GM21717 (cell line): ENCODE measurements around the gene NRP1.
A peak's percentile ranks its signal among the peaks of the same experiment; 100 is the strongest.
"Not testable (repeated sequence)": the region's sequence is repeated elsewhere in the genome, so short reads cannot be mapped to it uniquely, and the experiment has no call there.

Experiments
- ATAC-seq: cut with Tn5 transposase; IDR thresholded peaks from one replicate; pipeline ENCODE4 v1.9.1; 2021; ENCODE audit warnings: mild to moderate bottlenecking, moderate library complexity; ENCODE audit not compliant: unreplicated experiment

The NRP1 gene

GRCh38 chr10:33154590-33154989 lies 179.9 kb downstream of the NRP1 start:
- ATAC-seq = no peak

- no peak for ATAC-seq
Measured at GRCh38 chr10:33153968-33154327, 180.5 kb downstream of the NRP1 start.

DNA sequence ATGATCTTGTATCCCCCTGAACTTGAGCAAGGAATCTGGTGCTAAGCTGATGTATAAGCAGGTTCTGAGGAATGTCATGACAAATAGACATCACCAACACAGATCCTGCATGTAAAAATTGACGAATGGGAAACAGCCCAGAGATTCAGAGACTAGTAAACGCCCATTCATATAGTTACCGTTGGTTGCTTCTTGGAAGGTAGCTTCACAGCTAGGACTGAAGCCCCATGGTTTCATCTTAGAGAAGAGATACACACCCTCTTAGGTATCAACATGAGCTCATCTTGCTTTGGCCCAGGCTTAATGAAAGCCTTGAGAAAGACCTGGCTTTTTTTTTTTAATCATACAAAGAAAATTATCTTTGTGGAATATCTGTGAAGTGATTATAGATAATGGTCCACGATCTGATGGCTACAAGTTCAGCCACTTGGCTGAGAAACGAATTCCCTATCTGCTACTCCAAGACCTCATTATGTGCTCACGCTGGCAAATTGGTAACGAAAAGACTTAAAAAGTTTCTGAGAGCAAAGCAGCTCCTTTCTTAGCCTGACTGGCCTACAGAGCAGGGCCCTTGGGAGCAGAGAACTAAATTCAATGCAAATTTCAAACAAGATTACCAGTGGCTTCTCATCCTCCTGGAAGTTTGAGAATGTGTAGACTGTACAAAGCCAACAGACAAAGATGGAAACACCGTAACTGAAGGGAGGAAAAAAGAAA lies 181.1 kb downstream of the NRP1 start:
- ATAC-seq = no peak

GRCh38 chr10:33152750-33153149 lies 181.7 kb downstream of the NRP1 start:
- no peak for ATAC-seq

- ATAC-seq = no peak
Measured at GRCh38 chr10:33152146-33152545, 182.3 kb downstream of the NRP1 start.

GRCh38 chr10:33151344-33151864 lies 183.1 kb downstream of the NRP1 start:
- no peak for ATAC-seq

DNA sequence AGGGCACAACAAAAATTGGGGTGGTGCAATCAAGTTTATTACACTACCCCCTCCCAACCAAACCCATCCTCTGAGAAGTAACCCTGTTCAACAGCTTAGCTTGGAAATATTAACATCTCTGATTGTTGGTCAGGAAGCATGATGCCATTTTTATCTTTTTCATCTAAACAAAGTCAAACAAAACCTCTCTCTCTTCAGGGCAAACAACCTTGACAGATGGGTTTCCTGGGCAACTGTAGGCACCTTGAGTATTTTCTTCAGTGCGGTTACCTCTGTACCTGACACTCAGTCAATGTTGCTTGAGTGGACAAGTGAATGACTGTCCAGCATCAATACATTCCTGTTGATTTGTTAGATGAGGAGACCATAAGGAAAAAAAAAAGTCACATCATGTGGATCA lies 183.6 kb downstream of the NRP1 start:
- ATAC-seq = no peak

GRCh38 chr10:33150146-33150545 lies 184.3 kb downstream of the NRP1 start:
- no peak for ATAC-seq

DNA sequence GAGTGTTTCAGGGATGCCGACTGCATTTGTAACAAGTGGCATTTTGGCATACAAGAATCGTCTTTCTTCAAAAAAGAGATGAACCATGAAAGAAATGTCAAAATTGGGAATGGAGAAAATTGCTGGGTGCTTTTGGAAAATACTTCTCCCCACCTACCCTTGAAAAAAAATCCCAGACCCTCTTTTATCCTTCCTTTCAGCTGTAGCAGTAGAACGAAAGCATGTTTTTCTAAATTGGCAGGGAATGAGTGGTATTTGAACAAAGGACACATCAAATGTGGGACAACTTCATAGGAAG lies 187.5 kb downstream of the NRP1 start:
- no peak for ATAC-seq

DNA sequence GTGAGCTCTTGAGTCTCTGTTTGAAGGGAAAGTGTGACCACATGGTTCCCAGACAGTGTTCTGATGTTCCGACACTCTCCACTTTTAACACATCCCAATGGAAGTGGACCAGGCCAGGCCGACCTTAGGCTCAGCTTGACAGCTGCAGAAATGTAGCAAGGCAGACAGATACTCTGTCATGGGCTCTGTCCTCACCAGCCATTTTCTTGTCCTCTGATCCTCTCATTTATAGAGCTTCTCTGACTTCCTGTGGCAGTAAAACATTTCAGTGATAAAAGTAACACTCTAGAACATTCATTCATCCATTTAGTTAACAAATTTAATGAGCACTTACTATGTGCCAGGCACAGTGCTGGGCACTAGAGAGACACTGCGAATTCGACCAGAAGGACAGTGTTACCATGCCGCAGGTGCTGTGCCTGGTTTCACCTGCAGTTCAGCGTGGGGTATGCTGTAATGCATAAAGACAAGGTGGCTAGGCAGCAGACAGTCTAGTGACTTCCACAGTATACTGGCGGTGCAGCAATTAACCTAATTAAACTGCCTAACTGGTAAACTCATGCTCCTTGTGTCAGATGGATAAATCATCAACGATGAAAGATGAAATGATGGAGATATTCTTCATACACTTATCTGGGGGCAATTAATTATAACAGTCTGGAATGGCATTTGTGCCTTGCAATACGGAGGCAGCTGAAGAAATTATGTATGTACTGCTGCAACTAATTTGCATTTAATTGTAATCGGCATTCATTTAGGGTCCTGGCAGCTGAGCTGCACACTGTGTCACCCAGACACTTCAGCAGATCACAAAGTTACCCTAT lies 188.1 kb downstream of the NRP1 start:
- ATAC-seq = no peak

GRCh38 chr10:33145451-33146188 lies 188.8 kb downstream of the NRP1 start:
- no peak for ATAC-seq

DNA sequence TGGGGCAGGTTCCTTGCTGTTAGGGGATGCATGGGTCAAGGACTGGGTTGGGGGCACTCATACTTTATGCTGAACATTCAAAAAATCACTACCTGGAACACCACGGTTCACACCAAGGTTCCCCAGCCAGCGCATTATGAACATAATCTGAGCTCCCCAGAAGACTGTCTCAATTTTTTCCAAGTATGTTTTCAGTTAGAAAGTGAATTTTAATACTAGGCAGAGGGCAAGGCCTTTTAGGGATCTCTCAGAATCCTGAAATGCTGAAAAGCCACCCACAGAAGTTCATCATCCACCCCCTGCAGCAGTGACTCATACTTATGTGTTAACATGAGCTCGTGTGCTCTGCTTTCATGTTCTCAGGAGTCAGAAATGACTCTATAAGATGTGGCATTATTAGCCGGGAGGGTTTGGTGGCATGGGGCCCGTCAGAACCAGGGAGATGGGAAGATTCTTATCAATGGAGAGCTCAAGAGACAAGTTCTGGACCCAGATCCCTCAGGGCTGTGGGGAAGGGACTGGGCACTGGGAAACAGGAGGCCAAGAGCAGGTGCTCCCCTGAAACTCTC lies 191.2 kb downstream of the NRP1 start:
- no peak for ATAC-seq

DNA sequence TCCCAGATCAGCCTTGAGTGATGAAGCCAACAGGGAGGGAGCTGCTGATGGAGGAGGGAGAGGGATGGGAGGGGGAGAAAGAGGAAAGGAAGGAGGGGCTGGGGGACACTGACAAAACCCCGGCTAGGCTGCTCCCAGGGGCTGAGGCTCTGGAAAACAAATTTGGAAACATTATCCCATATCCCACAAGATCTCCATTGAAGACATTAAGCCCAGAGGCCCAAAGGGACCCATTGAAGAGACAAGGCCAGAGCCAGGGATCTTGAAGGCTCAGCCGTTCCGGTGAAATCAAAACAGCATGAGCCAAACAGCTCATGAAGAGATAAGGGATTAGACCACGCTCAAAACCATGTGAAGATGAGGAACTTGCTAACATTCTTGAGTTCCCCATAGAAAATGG lies 192.2 kb downstream of the NRP1 start:
- no peak for ATAC-seq

GRCh38 chr10:33141251-33141650 lies 193.2 kb downstream of the NRP1 start:
- ATAC-seq = no peak

DNA sequence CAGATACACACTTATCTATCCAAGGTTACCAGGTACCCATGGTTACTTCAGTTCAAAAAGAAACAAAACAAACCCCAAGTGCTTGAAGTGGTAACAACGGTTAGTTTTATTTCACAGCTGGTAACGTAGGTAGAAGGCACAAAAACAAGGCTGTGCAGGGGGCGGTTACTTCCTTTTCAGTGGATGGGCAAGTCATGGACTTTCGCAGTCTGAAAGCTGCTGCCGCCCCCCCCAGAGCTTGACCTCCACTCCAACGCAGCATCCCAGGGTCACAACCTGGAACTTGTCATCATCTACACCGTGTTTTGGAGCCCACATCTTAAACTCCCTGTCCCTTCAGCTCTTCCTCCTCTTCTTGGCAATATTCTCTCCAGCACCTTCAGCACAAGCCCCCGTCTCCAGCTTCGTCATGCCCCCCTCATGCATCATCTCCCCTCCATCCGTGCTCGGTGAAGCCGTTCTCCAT lies 195.3 kb downstream of the NRP1 start:
- no peak for ATAC-seq

- ATAC-seq = not testable (repeated sequence)
Measured at GRCh38 chr10:33138686-33139085, 195.8 kb downstream of the NRP1 start.

GRCh38 chr10:33137356-33138005 lies 197.0 kb downstream of the NRP1 start:
- ATAC-seq = no peak

DNA sequence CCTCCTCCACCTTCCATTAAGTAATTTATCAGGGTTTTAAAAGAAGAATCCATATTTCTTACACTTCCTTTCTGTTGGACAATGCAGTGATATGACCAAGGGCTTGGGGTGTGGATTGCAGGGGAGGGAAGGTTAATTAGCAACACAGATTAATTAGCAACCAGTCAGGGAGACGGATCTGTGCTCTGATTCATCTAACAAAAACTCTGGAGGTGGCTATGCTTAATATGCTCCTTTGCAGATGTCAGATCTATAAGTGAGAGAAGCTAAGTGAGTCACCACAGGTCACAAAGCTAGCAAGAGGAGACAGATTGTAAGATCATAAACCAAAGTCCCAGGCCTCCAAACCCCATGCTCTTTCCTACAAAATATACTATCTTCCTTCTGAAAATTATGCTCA lies 197.7 kb downstream of the NRP1 start:
- ATAC-seq = no peak

DNA sequence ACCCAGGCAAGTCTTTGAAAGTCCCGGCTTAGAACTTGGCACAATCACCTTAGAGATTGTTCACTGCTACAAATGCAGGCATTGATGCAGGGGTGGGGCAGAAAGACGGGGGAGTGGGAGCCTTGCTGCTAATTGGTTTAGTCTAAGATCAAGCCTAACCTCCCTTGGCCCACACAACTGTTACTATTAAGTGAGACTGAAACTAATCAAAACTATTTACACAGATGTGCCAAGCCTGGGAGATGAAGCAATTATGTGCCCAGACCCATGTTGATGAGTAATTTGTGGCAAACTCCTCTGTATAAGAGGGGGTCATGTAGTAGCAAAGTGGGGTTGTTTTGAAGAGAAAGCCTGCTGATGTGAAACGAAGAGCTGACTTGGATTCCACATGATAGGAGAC lies 198.2 kb downstream of the NRP1 start:
- no peak for ATAC-seq

GRCh38 chr10:33134011-33134751 lies 200.3 kb downstream of the NRP1 start:
- peak; percentile 66 for ATAC-seq
